Measurements from ENCODE around the gene LMX1A. TPM values are rescaled to one million over a fixed set of nuclear protein-coding genes. Genes with fewer than 3 reads are reported as not detected.

The LMX1A gene
- total RNA-seq, 1 donor from 2014 or later: not detected

DNA sequence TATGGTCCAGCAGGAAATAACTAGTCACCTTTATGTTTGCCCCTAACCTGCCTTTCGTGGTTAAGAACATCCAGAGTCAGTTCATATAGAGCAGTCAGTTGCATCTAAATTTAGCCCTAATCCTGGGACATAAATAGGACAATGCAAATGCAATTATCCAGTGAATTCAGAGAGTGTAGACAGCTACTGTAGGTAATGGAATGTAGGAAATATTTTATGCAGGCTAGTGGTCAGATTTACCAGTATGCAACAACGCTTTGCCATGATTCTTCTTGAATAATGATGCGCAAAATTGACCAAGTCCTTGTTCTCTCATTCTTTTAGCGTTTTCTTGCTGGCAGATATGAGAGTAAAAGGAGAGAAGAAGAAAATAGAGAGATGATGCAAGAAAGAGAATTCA lies 165.4 kb downstream of the LMX1A start:
- no peak for DNase-seq (ENCODE audit: low read depth)
- no peak overlapping the region for H3K4me3 ChIP-seq (ENCODE audit: low read depth, low read length)
- TF ChIP-seq, protein P1, sequence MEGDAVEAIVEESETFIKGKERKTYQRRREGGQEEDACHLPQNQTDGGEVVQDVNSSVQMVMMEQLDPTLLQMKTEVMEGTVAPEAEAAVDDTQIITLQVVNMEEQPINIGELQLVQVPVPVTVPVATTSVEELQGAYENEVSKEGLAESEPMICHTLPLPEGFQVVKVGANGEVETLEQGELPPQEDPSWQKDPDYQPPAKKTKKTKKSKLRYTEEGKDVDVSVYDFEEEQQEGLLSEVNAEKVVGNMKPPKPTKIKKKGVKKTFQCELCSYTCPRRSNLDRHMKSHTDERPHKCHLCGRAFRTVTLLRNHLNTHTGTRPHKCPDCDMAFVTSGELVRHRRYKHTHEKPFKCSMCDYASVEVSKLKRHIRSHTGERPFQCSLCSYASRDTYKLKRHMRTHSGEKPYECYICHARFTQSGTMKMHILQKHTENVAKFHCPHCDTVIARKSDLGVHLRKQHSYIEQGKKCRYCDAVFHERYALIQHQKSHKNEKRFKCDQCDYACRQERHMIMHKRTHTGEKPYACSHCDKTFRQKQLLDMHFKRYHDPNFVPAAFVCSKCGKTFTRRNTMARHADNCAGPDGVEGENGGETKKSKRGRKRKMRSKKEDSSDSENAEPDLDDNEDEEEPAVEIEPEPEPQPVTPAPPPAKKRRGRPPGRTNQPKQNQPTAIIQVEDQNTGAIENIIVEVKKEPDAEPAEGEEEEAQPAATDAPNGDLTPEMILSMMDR (conservative IDR thresholded peaks at IDR 0.05; ENCODE audit: low read depth, low read length): no peak

DNA sequence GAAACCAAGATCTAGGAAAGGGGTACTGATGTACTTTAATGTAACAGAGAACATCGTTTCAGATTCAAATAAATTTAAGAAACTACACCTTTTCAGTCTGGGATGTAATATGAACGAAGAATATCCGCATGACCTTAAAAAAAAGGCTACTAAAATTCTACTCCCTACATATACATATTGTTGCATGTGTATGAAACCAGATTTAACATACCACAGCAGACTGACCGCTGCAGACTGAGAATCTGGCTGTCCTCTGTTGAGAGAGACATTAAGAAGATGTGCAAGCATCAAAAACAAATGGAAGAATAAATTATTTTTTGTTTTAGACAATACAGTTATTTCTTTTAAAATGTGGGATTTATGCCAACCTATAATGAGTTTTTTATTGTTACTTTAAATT lies 166.6 kb downstream of the LMX1A start:
- DNase-seq (ENCODE audit: low read depth): no peak
- TF ChIP-seq, protein P1 (conservative IDR thresholded peaks at IDR 0.05; ENCODE audit: low read depth, low read length): no peak
- H3K4me3 ChIP-seq (ENCODE audit: low read depth, low read length): no peak overlapping the region

GRCh38 chr1:165189011-165189410 lies 167.5 kb downstream of the LMX1A start:
- TF ChIP-seq, protein P1 (conservative IDR thresholded peaks at IDR 0.05; ENCODE audit: low read depth, low read length): no peak
- DNase-seq (ENCODE audit: low read depth): no peak
- H3K4me3 ChIP-seq (ENCODE audit: low read depth, low read length): no peak overlapping the region

DNA sequence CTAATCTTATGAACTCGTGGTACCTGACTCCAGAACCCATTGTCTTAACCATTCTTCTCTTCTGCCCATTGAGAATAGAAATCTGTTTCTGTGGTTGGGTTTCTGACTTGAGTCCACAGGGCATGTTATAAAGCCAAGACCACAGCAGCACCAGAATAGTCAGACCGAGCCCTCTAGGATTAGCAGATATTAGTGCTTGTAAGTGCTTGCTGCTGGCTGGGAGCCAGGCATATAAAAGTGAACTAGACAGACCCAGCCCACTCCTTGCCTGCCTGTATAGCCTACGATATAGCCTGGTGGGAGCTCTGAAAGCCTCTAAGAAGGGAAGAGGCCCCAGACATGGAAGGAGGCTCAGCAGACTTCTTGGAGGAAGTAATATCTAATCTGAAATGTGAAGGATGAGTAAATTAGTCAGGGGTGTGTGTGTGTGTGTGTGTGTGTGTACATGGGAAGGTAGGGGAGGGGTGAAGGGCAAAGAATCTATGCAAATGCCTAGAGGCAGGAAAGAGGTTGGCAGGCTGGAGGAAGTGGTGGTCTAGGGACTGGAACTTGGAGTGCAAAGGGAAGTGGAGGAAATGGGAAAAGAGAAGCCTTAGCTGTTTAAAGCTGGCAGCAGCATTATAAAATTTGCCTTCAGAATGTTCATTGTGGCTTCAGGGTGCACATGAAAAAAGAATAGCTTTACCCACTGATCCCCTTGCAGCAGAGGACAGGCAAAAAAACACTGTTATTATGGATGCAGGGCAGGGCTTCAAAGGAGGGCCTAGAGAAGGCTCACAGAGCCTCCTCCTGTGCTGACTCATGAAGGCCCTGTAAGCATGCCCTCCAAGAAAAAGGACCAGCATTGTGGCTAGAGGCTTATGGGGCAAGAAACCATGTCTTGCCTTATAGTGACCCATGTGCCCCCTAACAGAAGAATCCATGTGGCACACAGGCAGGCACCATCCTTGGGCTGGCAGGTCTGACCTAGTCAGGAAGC lies 169.2 kb downstream of the LMX1A start:
- DNase-seq (ENCODE audit: low read depth): no peak
- TF ChIP-seq, protein P1 (conservative IDR thresholded peaks at IDR 0.05; ENCODE audit: low read depth, low read length): no peak
- H3K4me3 ChIP-seq (ENCODE audit: low read depth, low read length): no peak overlapping the region

- H3K4me3 ChIP-seq (ENCODE audit: low read depth, low read length): no peak overlapping the region
- TF ChIP-seq, protein P1 (conservative IDR thresholded peaks at IDR 0.05; ENCODE audit: low read depth, low read length): no peak
- DNase-seq (ENCODE audit: low read depth): no peak
Measured at GRCh38 chr1:165185161-165185889, 171.2 kb downstream of the LMX1A start.

DNA sequence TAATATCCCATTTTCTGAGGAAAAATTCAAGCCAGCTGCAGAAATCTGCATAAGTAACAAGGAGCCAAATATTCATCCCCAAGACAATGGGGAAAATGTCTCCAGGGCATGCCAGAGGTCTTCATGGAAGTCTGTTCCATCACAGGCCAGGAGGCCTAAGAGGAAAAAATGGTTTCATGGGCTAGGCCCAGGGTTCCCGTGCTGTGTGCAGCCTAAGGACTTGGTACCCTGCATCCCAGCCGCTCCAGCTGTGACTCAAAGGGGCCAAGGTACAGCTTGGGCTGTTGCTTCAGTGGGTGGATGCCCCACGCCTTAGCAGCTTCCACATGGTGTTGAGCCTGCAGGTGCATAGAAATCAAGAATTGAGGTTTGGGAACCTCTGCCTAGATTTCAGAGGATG lies 173.5 kb downstream of the LMX1A start:
- TF ChIP-seq, protein P1 (conservative IDR thresholded peaks at IDR 0.05; ENCODE audit: low read depth, low read length): no peak
- no peak for DNase-seq (ENCODE audit: low read depth)
- H3K4me3 ChIP-seq (ENCODE audit: low read depth, low read length): no peak overlapping the region

Data from epithelial cell of proximal tubule (primary cell).